ENCODE data around the gene ARHGEF28. TPM values are rescaled to one million over a fixed set of nuclear protein-coding genes. Genes with fewer than 3 reads are reported as not detected.

The ARHGEF28 gene
- total RNA-seq, 2 donors from 2014 or later, result 0.05 TPM; not detected in 1

DNA sequence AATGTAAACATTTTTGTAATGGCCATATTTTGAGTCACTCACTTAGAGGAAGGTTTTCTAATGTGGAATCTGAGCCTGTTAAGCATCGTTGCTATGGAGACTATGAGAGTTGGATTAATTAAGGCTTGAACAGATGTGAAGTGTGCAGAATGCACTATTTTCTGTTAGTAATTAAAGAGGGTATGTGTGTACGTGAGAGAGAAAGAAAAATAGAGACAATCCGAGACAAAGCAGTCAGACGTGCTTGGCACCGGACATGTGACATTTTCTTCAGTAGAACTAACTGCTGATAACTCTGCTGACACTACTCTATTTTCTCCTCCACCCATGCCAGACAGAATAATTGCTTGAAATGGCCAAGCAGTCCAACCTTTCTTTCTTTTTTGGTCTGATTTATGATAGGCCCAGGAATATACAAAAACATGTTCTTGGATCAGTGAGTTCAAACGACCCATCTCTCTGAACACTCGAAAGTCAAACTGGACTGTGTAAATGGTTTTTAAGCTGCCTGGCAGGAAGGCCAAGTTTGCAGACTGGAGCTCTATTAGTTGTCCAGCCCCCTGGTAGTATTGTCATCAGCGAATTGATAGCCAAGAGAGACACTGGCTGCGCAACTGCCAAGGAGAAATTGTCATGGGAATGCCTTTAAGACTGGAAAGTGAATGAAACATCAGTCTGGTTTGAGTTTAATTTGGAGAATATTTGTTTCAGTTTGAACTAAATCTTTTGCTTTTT is 322.1 kb downstream of the ARHGEF28 start:
- Mint-ChIP-seq H3K9me3 (peaks cover 5% of the 10 kb centered on the region in 2 donors), H3K36me3 (no peaks in the 10 kb centered on the region), H3K27ac (no peak overlapping the region)
- DNase-seq (ENCODE audit: low spot score in 2 of 2), result no peak
- no peak for ATAC-seq

GRCh38 chr5:73948720-73949119 is 322.7 kb downstream of the ARHGEF28 start:
- DNase-seq (ENCODE audit: low spot score in 2 of 2), result no peak
- no peaks in the 10 kb centered on the region for H3K36me3 Mint-ChIP-seq
- no peak for ATAC-seq
- no peak overlapping the region for H3K27ac Mint-ChIP-seq
- peaks cover 5% of the 10 kb centered on the region in 2 donors for H3K9me3 Mint-ChIP-seq

- no peak for DNase-seq (ENCODE audit: low spot score in 2 of 2)
- H3K27ac Mint-ChIP-seq, result no peak overlapping the region
- no peaks in the 10 kb centered on the region for H3K36me3 Mint-ChIP-seq
- H3K9me3 Mint-ChIP-seq, result no peaks in the 10 kb centered on the region
- no peak for ATAC-seq
Observed at GRCh38 chr5:73950441-73950873, 324.5 kb downstream of the ARHGEF28 start.

GRCh38 chr5:73950912-73951430 is 325.0 kb downstream of the ARHGEF28 start:
- Mint-ChIP-seq H3K27ac (no peak overlapping the region), H3K36me3 (no peaks in the 10 kb centered on the region), H3K9me3 (no peaks in the 10 kb centered on the region)
- DNase-seq (ENCODE audit: low spot score in 2 of 2), result no peak
- ATAC-seq, result no peak

DNA sequence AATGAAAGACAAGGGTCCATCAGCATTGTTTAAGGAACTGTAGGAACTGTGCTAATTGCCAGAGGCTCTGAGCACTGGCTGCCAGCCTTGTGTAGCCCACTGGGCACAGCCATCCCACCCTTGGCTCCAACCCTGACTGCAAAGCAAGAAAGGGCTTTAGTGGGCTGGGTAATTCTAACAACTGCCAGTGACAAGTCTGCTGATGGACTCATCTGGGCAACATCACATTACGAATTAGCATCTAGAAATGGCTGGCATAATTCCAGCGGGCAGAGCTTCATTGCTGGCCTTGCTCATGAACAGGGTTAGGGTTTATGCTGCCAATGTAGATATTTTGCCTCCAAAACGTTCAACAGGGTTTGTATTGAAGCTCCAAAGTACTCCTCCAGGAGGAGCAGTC is 326.9 kb downstream of the ARHGEF28 start:
- H3K36me3 Mint-ChIP-seq, result no peaks in the 10 kb centered on the region
- no peaks in the 10 kb centered on the region for H3K9me3 Mint-ChIP-seq
- DNase-seq (ENCODE audit: low spot score in 2 of 2) (no peak), ATAC-seq (no peak)
- no peak overlapping the region for H3K27ac Mint-ChIP-seq

DNA sequence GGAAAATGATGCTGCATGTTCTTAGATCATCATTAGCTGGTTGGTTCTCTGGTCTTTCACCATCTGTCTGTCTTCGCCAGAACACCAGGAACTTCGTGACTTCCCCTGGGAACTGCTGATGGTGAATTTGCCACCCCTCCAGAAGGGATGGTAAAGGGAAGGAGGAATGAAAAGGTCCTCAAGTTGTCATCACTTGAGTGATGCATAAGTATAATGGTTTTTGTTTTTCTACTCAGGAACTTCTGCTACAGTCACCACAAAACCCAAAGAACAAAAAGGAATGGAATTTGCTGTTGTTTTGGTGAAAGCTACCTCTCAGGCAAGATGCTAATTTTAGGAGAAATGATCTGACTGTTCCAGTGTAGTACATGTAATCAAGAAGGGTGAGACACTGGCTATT is 328.4 kb downstream of the ARHGEF28 start:
- Mint-ChIP-seq H3K9me3 (no peaks in the 10 kb centered on the region), H3K36me3 (no peaks in the 10 kb centered on the region), H3K27ac (no peak overlapping the region)
- DNase-seq (ENCODE audit: low spot score in 2 of 2) (no peak), ATAC-seq (no peak)

- DNase-seq (ENCODE audit: low spot score in 2 of 2), result no peak
- no peaks in the 10 kb centered on the region for H3K9me3 Mint-ChIP-seq
- no peaks in the 10 kb centered on the region for H3K36me3 Mint-ChIP-seq
- H3K27ac Mint-ChIP-seq, result no peak overlapping the region
- ATAC-seq, result no peak
Observed at GRCh38 chr5:73955271-73955846, 329.4 kb downstream of the ARHGEF28 start.

DNA sequence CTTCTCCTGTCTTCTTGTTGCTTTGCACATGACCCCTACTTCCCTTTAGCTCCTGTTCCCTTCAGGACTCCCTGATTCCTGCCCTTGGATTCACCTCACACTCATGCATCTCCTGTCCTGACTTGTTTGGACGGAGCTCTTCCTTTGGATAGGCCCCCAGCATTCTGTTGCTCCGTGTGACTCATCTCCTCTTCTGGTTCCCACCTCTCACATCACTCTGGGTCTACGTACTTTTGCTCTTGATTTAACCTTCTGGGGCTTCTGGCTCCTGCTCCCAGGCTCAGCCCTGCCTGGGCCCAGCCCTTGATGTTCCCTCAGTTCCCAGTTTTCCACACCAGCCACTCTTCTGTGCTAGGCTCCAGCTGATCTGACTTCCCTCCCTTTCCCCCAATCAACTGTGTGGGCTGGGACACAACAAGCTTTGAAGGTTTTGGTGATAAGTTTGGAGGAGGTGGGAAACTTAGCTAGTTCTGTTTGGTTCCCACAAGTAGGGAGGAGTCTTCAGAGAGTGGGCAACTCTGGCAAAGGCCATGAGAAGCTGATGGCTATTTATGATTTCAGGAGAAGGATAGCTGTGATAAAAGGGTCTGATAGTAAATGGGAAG is 331.5 kb downstream of the ARHGEF28 start:
- DNase-seq (ENCODE audit: low spot score in 2 of 2) (no peak), ATAC-seq (no peak)
- H3K36me3 Mint-ChIP-seq, result no peaks in the 10 kb centered on the region
- H3K9me3 Mint-ChIP-seq, result no peaks in the 10 kb centered on the region
- H3K27ac Mint-ChIP-seq, result no peak overlapping the region

GRCh38 chr5:73958037-73958436 is 332.0 kb downstream of the ARHGEF28 start:
- Mint-ChIP-seq H3K27ac (no peak overlapping the region), H3K36me3 (no peaks in the 10 kb centered on the region), H3K9me3 (no peaks in the 10 kb centered on the region)
- DNase-seq (ENCODE audit: low spot score in 2 of 2) (no peak), ATAC-seq (no peak)

GRCh38 chr5:73960023-73960422 is 334.0 kb downstream of the ARHGEF28 start:
- no peak for DNase-seq (ENCODE audit: low spot score in 2 of 2)
- no peak for ATAC-seq
- H3K27ac Mint-ChIP-seq, result no peak overlapping the region
- H3K36me3 Mint-ChIP-seq, result no peaks in the 10 kb centered on the region
- H3K9me3 Mint-ChIP-seq, result no peaks in the 10 kb centered on the region

DNA sequence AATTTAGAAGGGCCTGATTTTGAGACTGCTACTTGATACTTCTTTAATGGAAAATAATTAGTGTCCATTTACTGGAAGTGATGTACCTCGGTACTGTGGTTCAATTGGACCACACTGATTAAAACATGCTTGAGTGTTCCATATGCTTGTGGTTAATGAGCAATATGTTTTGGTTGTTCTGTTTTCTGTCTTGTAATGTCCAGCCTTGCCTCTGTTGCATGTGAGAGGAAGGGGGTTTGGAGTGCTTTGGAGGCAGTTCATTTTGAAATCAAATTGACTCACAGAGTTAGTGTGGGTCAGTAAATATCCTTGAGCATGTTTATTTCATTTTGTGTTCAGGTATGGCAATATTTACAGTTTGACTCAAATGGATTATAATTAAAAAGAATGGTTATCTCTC is 334.4 kb downstream of the ARHGEF28 start:
- H3K27ac Mint-ChIP-seq, result no peak overlapping the region
- H3K9me3 Mint-ChIP-seq, result no peaks in the 10 kb centered on the region
- ATAC-seq, result no peak
- DNase-seq (ENCODE audit: low spot score in 2 of 2), result no peak
- H3K36me3 Mint-ChIP-seq, result no peaks in the 10 kb centered on the region

GRCh38 chr5:73962801-73963425 is 336.9 kb downstream of the ARHGEF28 start:
- DNase-seq (ENCODE audit: low spot score in 2 of 2), result no peak
- no peak overlapping the region for H3K27ac Mint-ChIP-seq
- peaks cover 0 to 3% of the 10 kb centered on the region in 2 donors for H3K9me3 Mint-ChIP-seq
- no peak for ATAC-seq
- no peaks in the 10 kb centered on the region for H3K36me3 Mint-ChIP-seq

- ATAC-seq (no peak), DNase-seq (ENCODE audit: low spot score in 2 of 2) (no peak)
- H3K9me3 Mint-ChIP-seq, result peaks cover 0 to 3% of the 10 kb centered on the region in 2 donors
- no peaks in the 10 kb centered on the region for H3K36me3 Mint-ChIP-seq
- H3K27ac Mint-ChIP-seq, result no peak overlapping the region
Observed at GRCh38 chr5:73964352-73964865, 338.4 kb downstream of the ARHGEF28 start.

DNA sequence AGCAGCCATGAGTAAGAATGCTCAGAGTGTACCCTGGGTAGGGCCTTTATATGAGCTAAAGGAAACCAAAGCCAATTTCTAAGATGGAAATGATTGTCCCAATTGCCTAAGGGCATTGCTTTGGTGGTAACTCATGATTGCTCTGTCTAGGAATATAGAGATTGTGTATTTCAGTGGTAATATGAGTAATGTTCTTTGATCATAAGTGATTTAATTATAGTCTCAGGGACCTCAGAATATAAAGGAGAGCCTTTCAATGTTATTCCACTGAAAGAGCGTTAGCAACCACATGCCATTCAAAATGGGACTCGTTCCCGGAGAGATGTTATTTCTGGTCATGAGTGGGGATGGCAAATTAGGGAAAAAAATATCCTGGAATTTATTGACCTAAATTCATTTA is 340.5 kb downstream of the ARHGEF28 start:
- Mint-ChIP-seq H3K9me3 (peaks cover 0 to 3% of the 10 kb centered on the region in 2 donors), H3K27ac (no peak overlapping the region), H3K36me3 (no peaks in the 10 kb centered on the region)
- DNase-seq (ENCODE audit: low spot score in 2 of 2) (no peak), ATAC-seq (no peak)

DNA sequence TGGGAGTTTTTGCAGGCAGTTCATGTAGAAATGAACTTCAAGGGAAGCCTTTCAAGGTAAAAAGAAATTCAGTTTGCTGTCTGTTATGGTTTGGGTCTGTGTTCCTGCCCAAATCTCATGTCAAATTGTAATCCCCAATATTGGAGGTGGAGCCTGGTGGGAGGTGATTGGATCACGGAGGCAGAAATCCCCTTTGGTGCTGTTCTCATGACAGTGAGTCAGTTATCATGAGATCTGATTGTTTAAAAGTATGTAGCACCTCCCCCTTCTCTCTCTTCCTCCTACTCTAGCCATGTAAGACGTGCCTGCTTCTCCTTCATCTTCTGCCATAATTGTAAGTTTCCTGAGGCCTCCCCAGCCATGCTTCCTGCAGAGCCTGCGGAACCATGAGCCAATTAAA is 341.4 kb downstream of the ARHGEF28 start:
- no peak for DNase-seq (ENCODE audit: low spot score in 2 of 2)
- ATAC-seq, result no peak
- no peaks in the 10 kb centered on the region for H3K36me3 Mint-ChIP-seq
- H3K9me3 Mint-ChIP-seq, result peaks cover 0 to 3% of the 10 kb centered on the region in 2 donors
- no peak overlapping the region for H3K27ac Mint-ChIP-seq

GRCh38 chr5:73968246-73968645 is 342.2 kb downstream of the ARHGEF28 start:
- H3K9me3 Mint-ChIP-seq, result peaks cover 0 to 3% of the 10 kb centered on the region in 2 donors
- no peak overlapping the region for H3K27ac Mint-ChIP-seq
- DNase-seq (ENCODE audit: low spot score in 2 of 2) (no peak), ATAC-seq (no peak)
- no peaks in the 10 kb centered on the region for H3K36me3 Mint-ChIP-seq

GRCh38 chr5:73968729-73969128 is 342.7 kb downstream of the ARHGEF28 start:
- ATAC-seq (no peak), DNase-seq (ENCODE audit: low spot score in 2 of 2) (no peak)
- Mint-ChIP-seq H3K27ac (no peak overlapping the region), H3K36me3 (no peaks in the 10 kb centered on the region), H3K9me3 (peaks cover 0 to 3% of the 10 kb centered on the region in 2 donors)
